NK-92 (cell line): ENCODE data around the gene OR4M1.
"Not testable (repeated sequence)": the region's sequence is repeated elsewhere in the genome, so short reads cannot be mapped to it uniquely, and the experiment has no call there.

ENCODE experiments used
- DNase-seq: peaks from one replicate; lab custom pipeline; 2025; ENCODE audit not compliant: unreplicated experiment; lab: John Stamatoyannopoulos, UW

The OR4M1 gene

GRCh38 chr14:19773204-19773603 lies at the start of gene OR4M1:
Gene OR4M1, plus strand, starts transcription at chr14:19773504. Its CDS starts 6,819 bp downstream, at chr14:19780323.
- not testable (repeated sequence) for DNase-seq

- no peak for DNase-seq
Observed at GRCh38 chr14:19729359-19729758, 43.9 kb upstream of the OR4M1 start.

GRCh38 chr14:19729763-19730162 lies 43.5 kb upstream of the OR4M1 start:
- DNase-seq: no peak

GRCh38 chr14:19733893-19734292 lies 39.4 kb upstream of the OR4M1 start:
- DNase-seq: not testable (repeated sequence)

- no peak for DNase-seq
Observed at GRCh38 chr14:19743256-19743655, 30.0 kb upstream of the OR4M1 start, which contains the start of gene OR4Q3. Gene OR4Q3, plus strand, starts transcription at chr14:19743571.

- not testable (repeated sequence) for DNase-seq
Observed at GRCh38 chr14:19752316-19752715, 21.0 kb upstream of the OR4M1 start.

GRCh38 chr14:19754172-19754571 lies 19.1 kb upstream of the OR4M1 start:
- no peak for DNase-seq

GRCh38 chr14:19771491-19771890 lies 1.8 kb upstream of the OR4M1 start:
- DNase-seq: not testable (repeated sequence)

GRCh38 chr14:19771895-19772430 lies 1.3 kb upstream of the OR4M1 start:
- DNase-seq: no peak

- not testable (repeated sequence) for DNase-seq
Observed at GRCh38 chr14:19772454-19772853, 850 bp upstream of the OR4M1 start.

- no peak for DNase-seq
Observed at GRCh38 chr14:19775587-19775986, 2.3 kb downstream of the OR4M1 start.

GRCh38 chr14:19785848-19786247 lies 12.5 kb downstream of the OR4M1 start:
- not testable (repeated sequence) for DNase-seq

GRCh38 chr14:19787318-19787717 lies 14.0 kb downstream of the OR4M1 start:
- not testable (repeated sequence) for DNase-seq

- DNase-seq: not testable (repeated sequence)
Observed at GRCh38 chr14:19788150-19788549, 14.8 kb downstream of the OR4M1 start.

- DNase-seq: not testable (repeated sequence)
Observed at GRCh38 chr14:19796520-19797108, 23.3 kb downstream of the OR4M1 start.

GRCh38 chr14:19799880-19800279 lies 26.6 kb downstream of the OR4M1 start:
- DNase-seq: no peak

- no peak for DNase-seq
Observed at GRCh38 chr14:19800282-19801117, 27.2 kb downstream of the OR4M1 start.

- DNase-seq: no peak
Observed at GRCh38 chr14:19801118-19801464, 27.8 kb downstream of the OR4M1 start.

- DNase-seq: not testable (repeated sequence)
Observed at GRCh38 chr14:19803470-19803869, 30.2 kb downstream of the OR4M1 start, which contains the start of gene OR4N2. Gene OR4N2, plus strand, starts transcription at chr14:19803770. Its CDS starts 23,679 bp downstream, at chr14:19827449.

- DNase-seq: not testable (repeated sequence)
Observed at GRCh38 chr14:19813171-19813920, 40.0 kb downstream of the OR4M1 start.

- not testable (repeated sequence) for DNase-seq
Observed at GRCh38 chr14:19819879-19820278, 46.6 kb downstream of the OR4M1 start.
